Activated CD4-positive, CD25-positive, alpha-beta regulatory T cell treated with anti-CD3 and anti-CD28 coated beads, Interleukin-2, amount 50 U/mL, for 16 hours (primary cell): Measurements from ENCODE around the gene KPTN.

Source experiments
- DNase-seq: peaks from one replicate; pipeline ENCODE4 v3.0.0-alpha.2; 2020; ENCODE audit warnings: low read depth, low spot score

The KPTN gene

GRCh38 chr19:47483800-47484690, at the start of gene KPTN:
KPTN (minus strand) TSS chr19:47484219; CDS start chr19:47484160, 59 bp downstream.
- DNase-seq, result peak; percentile 77

- DNase-seq, result no peak
Measured at GRCh38 chr19:47531640-47532387, 47.8 kb upstream of the KPTN start.

- no peak for DNase-seq
Measured at GRCh38 chr19:47529018-47529742, 45.2 kb upstream of the KPTN start.

- no peak for DNase-seq
Measured at GRCh38 chr19:47526798-47527197, 42.8 kb upstream of the KPTN start.

- no peak for DNase-seq
Measured at GRCh38 chr19:47523473-47523872, 39.5 kb upstream of the KPTN start.

GRCh38 chr19:47521473-47522180, 37.6 kb upstream of the KPTN start:
- DNase-seq, result no peak

GRCh38 chr19:47520839-47521238, 36.8 kb upstream of the KPTN start:
- no peak for DNase-seq

- DNase-seq, result no peak
Measured at GRCh38 chr19:47520343-47520806, 36.4 kb upstream of the KPTN start.

- no peak for DNase-seq
Measured at GRCh38 chr19:47518854-47519253, 34.8 kb upstream of the KPTN start.

- no peak for DNase-seq
Measured at GRCh38 chr19:47518139-47518538, 34.1 kb upstream of the KPTN start.

- DNase-seq, result peak; percentile 100
Measured at GRCh38 chr19:47514869-47515588, 31.0 kb upstream of the KPTN start, which contains the start of gene NAPA. NAPA (minus strand) TSS chr19:47515063; CDS start chr19:47514940, 123 bp downstream.

- DNase-seq, result no peak
Measured at GRCh38 chr19:47514151-47514868, 30.3 kb upstream of the KPTN start.

GRCh38 chr19:47512948-47513319, 28.9 kb upstream of the KPTN start:
- DNase-seq, result no peak

GRCh38 chr19:47512183-47512947, 28.3 kb upstream of the KPTN start:
- no peak for DNase-seq

GRCh38 chr19:47511681-47512080, 27.7 kb upstream of the KPTN start:
- no peak for DNase-seq

GRCh38 chr19:47511128-47511517, 27.1 kb upstream of the KPTN start:
- no peak for DNase-seq

GRCh38 chr19:47510516-47511127, 26.6 kb upstream of the KPTN start:
- no peak for DNase-seq

GRCh38 chr19:47509973-47510372, 26.0 kb upstream of the KPTN start:
- no peak for DNase-seq
